Neutrophil (primary cell): ENCODE data around the gene CST5.

Experiments used
- H3K27ac ChIP-seq: fragments of 200-600 bp; sonication (generic); 2 replicates; pipeline ENCODE4 v1.5.1; 2016; ENCODE audit warnings: mild to moderate bottlenecking, moderate library complexity
- H3K27me3 ChIP-seq: fragments of 200-600 bp; sonication (generic); 2 replicates; pipeline ENCODE4 v1.6.0; 2016; ENCODE audit warnings: mild to moderate bottlenecking
- H3K36me3 ChIP-seq: fragments of 200-600 bp; sonication (generic); 2 replicates; pipeline ENCODE4 v1.5.1; 2017
- H3K4me1 ChIP-seq, 2 experiments: fragments of 200-600 bp in 1 of 2; sonication (generic) in 1 of 2; 1 replicate in 1 of 2; 2 replicates in 1 of 2; pipeline versions ENCODE4 v1.5.1 to v1.6.1; 2013 to 2016; ENCODE audit warnings: low read depth in 1 of 2, low read length in 1 of 2, mild to moderate bottlenecking in 1 of 2, moderate library complexity in 1 of 2; ENCODE audit not compliant: control insufficient read depth in 1 of 2, insufficient read depth in 1 of 2
- H3K4me3 ChIP-seq, 2 experiments: fragments of 200-600 bp in 1 of 2; sonication (generic) in 1 of 2; 1 replicate in 1 of 2; 2 replicates in 1 of 2; pipeline ENCODE4 v1.5.1; 2013 to 2016; ENCODE audit warnings: low read depth in 1 of 2, low read length in 1 of 2, mild to moderate bottlenecking in 1 of 2, moderate library complexity in 1 of 2
- H3K9me3 ChIP-seq: fragments of 200-600 bp; sonication (generic); 2 replicates; pipeline ENCODE4 v1.5.1; 2016
- TF ChIP-seq, protein P1 (sequence below): fragments of 200-600 bp; sonication (generic); IDR thresholded peaks from 2 replicates; pipeline ENCODE4 v1.5.1; 2016; ENCODE audit warnings: antibody characterized with exemption

CST5 gene, protein sequence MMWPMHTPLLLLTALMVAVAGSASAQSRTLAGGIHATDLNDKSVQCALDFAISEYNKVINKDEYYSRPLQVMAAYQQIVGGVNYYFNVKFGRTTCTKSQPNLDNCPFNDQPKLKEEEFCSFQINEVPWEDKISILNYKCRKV

DNA sequence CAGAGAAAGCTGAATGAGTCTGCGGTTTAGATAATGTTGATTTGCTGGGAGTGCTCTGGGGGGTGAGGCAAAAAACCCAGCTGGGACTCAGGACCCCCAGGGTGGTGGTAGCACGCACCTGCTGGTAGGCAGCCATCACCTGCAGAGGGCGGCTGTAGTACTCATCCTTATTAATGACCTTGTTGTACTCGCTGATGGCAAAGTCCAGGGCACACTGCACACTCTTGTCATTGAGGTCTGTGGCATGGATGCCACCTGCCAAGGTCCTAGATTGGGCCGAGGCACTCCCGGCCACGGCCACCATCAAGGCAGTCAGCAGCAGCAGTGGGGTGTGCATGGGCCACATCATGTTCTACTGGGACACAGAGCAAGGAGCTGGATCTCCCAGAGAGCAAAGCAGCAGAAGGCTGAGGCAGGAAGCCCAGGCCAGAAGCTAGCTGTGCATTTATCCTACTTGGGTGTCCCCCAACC lies at the start of gene CST5:
CST5 (minus strand) TSS at position 421 of the 471 bp plus-strand sequence; CDS start at position 349, 72 bp downstream.
- no peaks in the 10 kb centered on the region for H3K36me3 ChIP-seq
- TF ChIP-seq, protein P1, sequence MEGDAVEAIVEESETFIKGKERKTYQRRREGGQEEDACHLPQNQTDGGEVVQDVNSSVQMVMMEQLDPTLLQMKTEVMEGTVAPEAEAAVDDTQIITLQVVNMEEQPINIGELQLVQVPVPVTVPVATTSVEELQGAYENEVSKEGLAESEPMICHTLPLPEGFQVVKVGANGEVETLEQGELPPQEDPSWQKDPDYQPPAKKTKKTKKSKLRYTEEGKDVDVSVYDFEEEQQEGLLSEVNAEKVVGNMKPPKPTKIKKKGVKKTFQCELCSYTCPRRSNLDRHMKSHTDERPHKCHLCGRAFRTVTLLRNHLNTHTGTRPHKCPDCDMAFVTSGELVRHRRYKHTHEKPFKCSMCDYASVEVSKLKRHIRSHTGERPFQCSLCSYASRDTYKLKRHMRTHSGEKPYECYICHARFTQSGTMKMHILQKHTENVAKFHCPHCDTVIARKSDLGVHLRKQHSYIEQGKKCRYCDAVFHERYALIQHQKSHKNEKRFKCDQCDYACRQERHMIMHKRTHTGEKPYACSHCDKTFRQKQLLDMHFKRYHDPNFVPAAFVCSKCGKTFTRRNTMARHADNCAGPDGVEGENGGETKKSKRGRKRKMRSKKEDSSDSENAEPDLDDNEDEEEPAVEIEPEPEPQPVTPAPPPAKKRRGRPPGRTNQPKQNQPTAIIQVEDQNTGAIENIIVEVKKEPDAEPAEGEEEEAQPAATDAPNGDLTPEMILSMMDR: no peak
- no peaks in the 10 kb centered on the region for H3K27me3 ChIP-seq
- no peak within 1 kb of the TSS for H3K27ac ChIP-seq
- peaks cover 0 to 7% of the 10 kb centered on the region in 2 experiments for H3K4me1 ChIP-seq
- no peaks in the 10 kb centered on the region for H3K9me3 ChIP-seq
- no peak within 1 kb of the TSS for H3K4me3 ChIP-seq

DNA sequence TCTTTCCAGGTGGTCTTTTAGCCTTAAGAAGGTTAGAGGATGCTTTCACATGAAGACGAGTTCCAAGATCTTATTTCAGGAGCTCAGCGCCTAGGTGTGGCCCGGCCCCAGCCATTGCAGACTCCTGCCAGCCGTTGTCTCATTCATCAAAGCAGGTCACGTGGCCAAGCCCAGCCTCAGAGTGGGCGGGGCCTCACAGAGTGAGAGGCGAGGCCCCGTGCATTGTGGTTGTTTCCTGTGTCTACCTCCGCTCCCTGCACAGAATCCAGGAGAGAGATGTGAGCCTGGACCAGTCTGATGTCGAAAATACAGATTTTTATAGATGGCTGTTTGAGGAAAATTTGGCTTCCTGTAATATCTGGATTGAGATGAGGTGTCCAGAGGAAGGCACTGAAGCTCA lies 49.2 kb upstream of the CST5 start:
- TF ChIP-seq, protein P1: no peak
- Histone ChIP-seq H3K4me3 (no peak overlapping the region), H3K9me3 (no peaks in the 10 kb centered on the region)

DNA sequence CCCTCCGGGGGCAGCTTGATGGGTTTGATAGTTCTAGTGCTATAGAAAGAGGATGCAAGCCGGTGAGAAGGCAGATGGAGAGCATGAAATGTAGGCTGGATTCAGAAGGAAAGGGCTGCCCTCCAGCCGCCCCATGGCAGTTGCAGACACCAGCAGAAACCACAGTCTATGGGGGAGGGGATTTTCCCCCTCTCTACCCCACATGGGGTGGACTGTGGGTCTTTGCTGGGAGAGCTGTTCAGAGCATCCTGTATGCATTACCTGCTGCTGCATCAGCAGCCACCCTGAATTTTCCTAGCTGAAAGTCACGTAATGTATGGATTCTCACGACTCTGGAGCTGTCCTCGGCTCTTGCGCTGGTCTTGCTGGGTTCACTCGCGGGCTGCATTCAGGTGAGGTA lies 48.8 kb upstream of the CST5 start:
- Histone ChIP-seq H3K36me3 (no peaks in the 10 kb centered on the region), H3K4me1 (peaks cover 28 to 45% of the 10 kb centered on the region in 2 experiments), H3K27ac (no peak overlapping the region), H3K27me3 (no peaks in the 10 kb centered on the region), H3K4me3 (no peak overlapping the region), H3K9me3 (no peaks in the 10 kb centered on the region)
- TF ChIP-seq, protein P1: no peak

More for the DNA sequence above, 49.2 kb upstream of the CST5 start:
- no peaks in the 10 kb centered on the region for H3K36me3 ChIP-seq
- H3K27ac ChIP-seq: no peak overlapping the region
- H3K4me1 ChIP-seq: peaks cover 28 to 45% of the 10 kb centered on the region in 2 experiments
- H3K27me3 ChIP-seq: no peaks in the 10 kb centered on the region

DNA sequence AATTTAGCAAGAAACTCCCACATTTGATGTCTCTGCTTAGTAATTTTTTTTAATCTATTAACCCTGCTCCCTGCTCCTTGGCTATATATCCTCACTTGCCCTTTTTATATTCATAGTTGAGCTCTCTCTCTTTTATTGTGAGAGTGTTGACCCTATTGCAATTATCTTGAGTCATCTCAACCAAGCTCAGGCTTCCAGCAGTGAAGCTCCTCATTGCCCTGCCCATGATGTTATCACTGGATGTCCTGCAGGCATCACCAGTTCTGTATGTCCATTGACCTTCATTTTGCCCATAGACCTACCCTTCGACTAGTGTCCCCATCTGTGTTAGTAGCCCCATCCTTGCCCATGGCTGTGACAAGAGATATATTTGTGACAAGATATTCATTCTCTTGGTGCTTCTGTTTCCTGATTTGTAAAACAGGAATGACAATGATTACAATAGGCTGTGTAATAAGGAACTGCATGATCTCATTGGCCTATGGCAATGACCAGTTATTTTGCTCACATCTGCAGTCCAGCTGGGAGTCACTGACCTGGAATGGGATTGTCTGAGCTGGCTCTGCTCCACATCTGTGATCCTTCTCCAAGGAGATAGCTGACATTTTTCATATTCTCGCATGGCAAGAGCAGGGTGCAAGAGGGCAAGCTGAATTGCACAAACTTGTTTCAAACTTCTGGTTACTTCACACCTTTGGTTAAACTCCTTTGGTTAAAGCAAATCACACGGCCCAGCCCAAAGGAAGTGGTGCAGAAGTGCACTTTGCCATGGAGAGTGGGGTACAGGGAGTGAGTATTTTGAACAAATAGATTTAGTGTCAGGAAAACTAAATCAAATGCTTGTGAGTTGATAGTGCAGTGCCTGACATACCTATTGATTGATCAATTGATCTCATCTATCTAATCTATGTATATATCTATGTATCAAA lies 47.7 kb upstream of the CST5 start:
- Histone ChIP-seq H3K27ac (peak overlapping the region; percentile 63), H3K4me1 (peaks cover 28 to 45% of the 10 kb centered on the region in 2 experiments)
- TF ChIP-seq, protein P1: no peak

DNA sequence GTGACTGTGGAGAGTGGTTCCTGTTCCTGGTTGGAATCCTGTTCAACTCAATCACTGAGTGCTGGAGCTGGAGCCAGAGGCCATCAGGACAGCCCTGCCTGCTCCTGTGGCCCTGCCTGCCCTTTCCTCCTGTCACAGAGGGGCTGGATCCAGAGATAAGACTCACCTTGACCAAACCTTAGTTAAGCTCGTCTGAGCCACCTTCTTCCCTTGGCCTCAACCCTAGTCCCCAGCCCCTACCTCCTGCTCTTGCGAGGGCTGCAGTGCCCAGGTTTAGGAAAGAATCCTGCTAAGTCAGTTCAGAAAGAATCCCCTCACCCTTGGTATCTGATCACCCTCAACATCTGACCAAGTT lies 47.0 kb upstream of the CST5 start:
- TF ChIP-seq, protein P1: no peak
- peaks cover 28 to 45% of the 10 kb centered on the region in 2 experiments for H3K4me1 ChIP-seq
- no peaks in the 10 kb centered on the region for H3K9me3 ChIP-seq
- H3K27me3 ChIP-seq: no peaks in the 10 kb centered on the region
- H3K4me3 ChIP-seq: no peak overlapping the region
- H3K27ac ChIP-seq: peak overlapping the region; percentile 63
- no peaks in the 10 kb centered on the region for H3K36me3 ChIP-seq

More for the DNA sequence above, 47.7 kb upstream of the CST5 start:
- Histone ChIP-seq H3K36me3 (no peaks in the 10 kb centered on the region), H3K9me3 (no peaks in the 10 kb centered on the region), H3K27me3 (no peaks in the 10 kb centered on the region), H3K4me3 (no peak overlapping the region)
